Activated CD8-positive, alpha-beta T cell treated with anti-CD3 and anti-CD28 coated beads for 36 hours (primary cell): Measurements from ENCODE around the gene F11R. TPM values are rescaled to one million over a fixed set of nuclear protein-coding genes. Genes with fewer than 3 reads are reported as not detected.
"Not testable (repeated sequence)": the region's sequence is repeated elsewhere in the genome, so short reads cannot be mapped to it uniquely, and the experiment has no call there.

Source experiments
- ATAC-seq: fragments of 200-7000 bp; cut with Tn5 transposase; one replicate; pipeline ENCODE4 v1.10.0; 2021; ENCODE audit warnings: mild to moderate bottlenecking, moderate library complexity
- CTCF ChIA-PET: fragments of 350-600 bp; sonication (Branson Sonifier 250); formaldehyde crosslinking; loops from one replicate; lab custom pipeline; 2021; ENCODE audit warnings: antibody characterized with exemption; lab: Charles Lee
- POLR2A ChIA-PET: fragments of 350-600 bp; sonication (Branson Sonifier 250); formaldehyde crosslinking; loops from one replicate; lab custom pipeline; 2021; ENCODE audit warnings: antibody characterized with exemption; lab: Charles Lee
- DNase-seq: peaks from one replicate; pipeline ENCODE4 v3.0.0-alpha.2; 2020
- H3K27ac Mint-ChIP-seq: one replicate; pipeline ENCODE4 v1.8.0; 2021; ENCODE audit warnings: mild to moderate bottlenecking, mixed read lengths
- H3K27me3 Mint-ChIP-seq: one replicate; pipeline ENCODE4 v1.8.0; 2021; ENCODE audit warnings: mixed read lengths
- H3K36me3 Mint-ChIP-seq: one replicate; pipeline ENCODE4 v1.8.0; 2021; ENCODE audit warnings: low read depth, mixed read lengths
- H3K4me1 Mint-ChIP-seq: one replicate; pipeline ENCODE4 v1.8.0; 2021; ENCODE audit warnings: low read depth, mixed read lengths
- H3K4me3 Mint-ChIP-seq: one replicate; pipeline ENCODE4 v1.8.0; 2021; ENCODE audit warnings: mild to moderate bottlenecking, moderate library complexity, mixed read lengths
- H3K9me3 Mint-ChIP-seq: one replicate; pipeline ENCODE4 v1.8.0; 2021; ENCODE audit warnings: mixed read lengths
- CTCF ChIP-seq: fragments of 200-600 bp; IDR thresholded peaks from one replicate; pipeline ENCODE4 v1.8.0; 2022; ENCODE audit warnings: antibody characterized with exemption, mild to moderate bottlenecking
- intact Hi-C: fragments of 100-400 bp; cut with micrococcal nuclease; formaldehyde crosslinking; loops from one replicate; pipeline ENCODE4 v1.10.0; 2022
- total RNA-seq, 2 experiments: library from RNA; stranded (reverse); gene quantifications; one replicate each; pipeline ENCODE4 v1.2.3, GENCODE V29; 2021

The F11R gene
- total RNA-seq, 2 experiments from 2014 or later: 19.0 to 20.9 TPM

DNA sequence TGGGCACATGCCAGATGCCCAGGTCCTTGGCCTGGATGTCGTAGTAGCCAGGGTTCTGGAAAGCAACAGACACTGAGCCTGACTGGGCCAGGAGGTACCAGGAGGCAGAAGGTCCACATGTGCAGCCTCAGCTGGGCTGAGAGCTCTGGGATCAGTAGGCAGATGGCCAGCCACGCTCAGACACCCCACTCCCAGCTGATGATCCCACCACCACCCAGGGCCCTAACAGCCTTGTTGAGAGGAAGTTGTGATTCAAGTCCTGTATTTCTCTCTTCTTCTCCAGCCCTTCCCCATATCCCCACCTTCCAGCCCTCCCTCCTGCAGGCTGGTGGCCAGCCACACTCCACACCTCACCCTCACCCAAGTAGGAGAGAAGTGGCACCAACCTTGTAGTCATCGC is 70.3 kb downstream of the F11R start:
- no peak for DNase-seq
- ChIA-PET POLR2A (interaction anchor here (0.8 kb wide), 1 partner anchor 114 kb away, joined by 3 read pairs; no protein-coding TSS in a partner anchor), CTCF (interaction anchor here (0.6 to 9.7 kb wide), 35 partner anchors 10 to 278 kb away, joined by 3 to 298 read pairs (median 7); partner anchors contain the start of genes CD244, ITLN1 and LY9)
- intact Hi-C loops: loop anchor here (2.0 to 5.0 kb wide), 4 partner anchors 116 to 268 kb away; no protein-coding TSS in a partner anchor
- no peak overlapping the region for H3K27ac Mint-ChIP-seq
- no peaks in the 10 kb centered on the region for H3K9me3 Mint-ChIP-seq
- no peak for TF ChIP-seq CTCF
- H3K4me3 Mint-ChIP-seq: no peak overlapping the region
- H3K27me3 Mint-ChIP-seq: no peaks in the 10 kb centered on the region
- peaks cover 7% of the 10 kb centered on the region for H3K4me1 Mint-ChIP-seq
- no peak for ATAC-seq
- no peaks in the 10 kb centered on the region for H3K36me3 Mint-ChIP-seq

DNA sequence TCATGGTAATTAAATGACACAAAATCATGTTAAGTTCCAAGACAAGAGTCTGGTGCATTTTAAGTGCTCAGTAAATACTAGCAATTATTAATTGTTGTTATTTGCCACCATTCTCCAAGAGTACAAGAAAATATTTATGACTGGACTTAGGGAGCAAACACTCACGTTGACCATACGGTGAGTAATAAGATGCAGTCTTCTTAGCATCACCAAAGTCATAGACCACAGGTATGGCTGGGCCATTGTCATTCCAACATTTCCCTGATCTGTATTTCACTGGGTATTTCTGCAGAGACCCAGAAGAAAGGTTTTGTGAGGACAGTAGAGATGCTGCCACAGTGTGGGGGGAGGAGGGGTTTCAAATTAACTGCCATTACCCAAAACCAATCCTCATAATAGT is 71.1 kb downstream of the F11R start:
- H3K27ac Mint-ChIP-seq: no peak overlapping the region
- intact Hi-C loops: loop anchor here (2.0 to 5.0 kb wide), 4 partner anchors 115 to 268 kb away; no protein-coding TSS in a partner anchor
- H3K4me3 Mint-ChIP-seq: no peak overlapping the region
- ATAC-seq (no peak), DNase-seq (no peak)
- peaks cover 2% of the 10 kb centered on the region for H3K27me3 Mint-ChIP-seq
- H3K36me3 Mint-ChIP-seq: no peaks in the 10 kb centered on the region
- ChIA-PET POLR2A (no interaction called here), CTCF (interaction anchor here (5.0 to 9.7 kb wide), 4 partner anchors 11 to 224 kb away, joined by 55 to 298 read pairs (median 116); no protein-coding TSS in a partner anchor)
- no peak for TF ChIP-seq CTCF
- H3K4me1 Mint-ChIP-seq: peaks cover 7% of the 10 kb centered on the region
- H3K9me3 Mint-ChIP-seq: no peaks in the 10 kb centered on the region

DNA sequence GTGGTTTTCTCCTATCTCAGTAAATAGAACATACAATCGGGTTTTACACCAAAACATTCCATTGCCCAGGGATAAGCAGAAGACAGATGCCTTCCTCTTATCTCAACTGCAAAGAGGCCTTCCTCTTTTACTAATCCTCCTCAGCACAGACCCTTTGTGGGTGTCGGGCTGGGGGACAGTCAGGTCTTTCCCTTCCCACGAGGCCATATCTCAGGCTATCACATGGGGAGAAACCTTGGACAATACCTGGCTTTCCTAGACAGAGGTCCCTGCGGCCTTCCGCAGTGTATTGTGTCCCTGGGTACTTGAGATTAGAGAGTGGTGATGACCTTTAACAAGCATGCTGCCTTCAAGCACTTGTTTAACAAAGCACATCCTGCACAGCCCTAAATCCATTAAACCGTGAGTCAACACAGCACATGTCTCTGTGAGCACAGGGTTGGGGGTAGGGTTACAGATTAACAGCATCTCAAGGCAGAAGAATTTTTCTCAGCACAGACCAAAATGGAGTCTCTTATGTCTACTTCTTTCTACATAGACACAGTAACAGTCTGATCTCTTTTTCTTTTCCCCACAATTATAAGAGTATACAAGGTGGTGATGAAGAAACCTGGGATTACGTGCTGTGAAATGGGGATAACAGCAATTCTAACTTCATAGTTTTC is 71.6 kb downstream of the F11R start:
- H3K27ac Mint-ChIP-seq, H3K27me3 Mint-ChIP-seq: not testable (repeated sequence)

DNA sequence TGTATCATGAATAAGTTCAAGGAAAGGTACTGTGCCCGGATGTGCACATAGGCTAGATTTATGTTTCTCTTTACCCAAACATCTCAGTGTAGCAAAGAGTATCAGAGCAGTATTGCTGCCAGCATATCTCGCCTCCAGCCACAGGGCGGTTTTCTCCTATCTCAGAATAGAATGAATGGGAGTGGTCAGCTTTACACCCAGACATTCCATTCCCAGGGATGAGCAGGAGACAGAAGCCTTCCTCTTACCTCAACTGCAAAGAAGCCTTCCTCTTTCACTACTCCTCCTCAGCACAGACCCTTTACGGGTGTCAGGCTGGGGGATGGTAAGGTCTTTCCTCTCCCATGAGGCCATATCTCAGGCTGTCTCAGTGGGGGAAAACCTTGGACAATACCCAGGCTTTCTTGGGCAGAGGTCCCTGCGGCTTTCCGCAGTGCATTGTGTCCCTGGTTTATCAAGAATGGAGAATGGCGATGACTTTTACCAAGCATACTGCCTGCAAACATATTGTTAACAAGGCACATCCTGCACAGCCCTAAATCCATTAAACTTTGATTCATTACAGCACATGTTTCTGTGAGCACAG is 73.7 kb downstream of the F11R start:
- POLR2A ChIA-PET, ATAC-seq, H3K36me3 Mint-ChIP-seq, DNase-seq, H3K4me1 Mint-ChIP-seq, H3K27me3 Mint-ChIP-seq, H3K9me3 Mint-ChIP-seq, intact Hi-C loops, H3K27ac Mint-ChIP-seq, H3K4me3 Mint-ChIP-seq, CTCF ChIA-PET: not testable (repeated sequence)

More for the DNA sequence above, 71.6 kb downstream of the F11R start:
- intact Hi-C loops, H3K9me3 Mint-ChIP-seq, POLR2A ChIA-PET, H3K4me1 Mint-ChIP-seq, H3K4me3 Mint-ChIP-seq, DNase-seq, H3K36me3 Mint-ChIP-seq, ATAC-seq: not testable (repeated sequence)
- CTCF ChIA-PET: interaction anchor here (5.7 to 9.7 kb wide), 2 partner anchors 110 to 224 kb away, joined by 74 to 298 read pairs; no protein-coding TSS in a partner anchor

- CTCF ChIA-PET: interaction anchor here (0.9 to 2.9 kb wide), 2 partner anchors 9 to 139 kb away, joined by 3 to 12 read pairs; partner anchors contain the start of gene ITLN2
- H3K27me3 Mint-ChIP-seq, H3K9me3 Mint-ChIP-seq, intact Hi-C loops, H3K36me3 Mint-ChIP-seq, H3K4me1 Mint-ChIP-seq, H3K4me3 Mint-ChIP-seq, H3K27ac Mint-ChIP-seq, DNase-seq, ATAC-seq: not testable (repeated sequence)
- POLR2A ChIA-PET: interaction anchor here (1.0 kb wide), 1 partner anchor 8 kb away, joined by 3 read pairs; the partner anchor contains the start of gene ITLN2
These were observed 75.1 kb downstream of the F11R start for GRCh38 chr1:160945881-160946280.

Other genes with a start within 250 kb of the F11R start
- gene LY9, start 225.0 kb downstream of the F11R start, total RNA-seq: 10 to 100 TPM; 19.1 to 19.5 TPM
- 1 to 10 TPM; 1.4 to 1.8 TPM for gene CD244, start 158.3 kb downstream of the F11R start, total RNA-seq
- not detected for gene ITLN1, start 136.0 kb downstream of the F11R start, total RNA-seq
- gene ITLN2, start 66.3 kb downstream of the F11R start, total RNA-seq: not detected
- 10 to 100 TPM; 70.8 to 78.7 TPM for gene TSTD1, start 17.8 kb upstream of the F11R start, total RNA-seq
- 10 to 100 TPM; 50.0 to 52.1 TPM for gene USF1, start 24.8 kb upstream of the F11R start, total RNA-seq
- 100 to 1,000 TPM; 174 to 175 TPM for gene ARHGAP30, start 48.7 kb upstream of the F11R start, total RNA-seq
- gene NECTIN4, start 68.4 kb upstream of the F11R start, total RNA-seq: not detected
- gene KLHDC9, start 77.2 kb upstream of the F11R start, total RNA-seq: under 1 TPM in 1 of 2 experiments, not detected in 1; 0.43 TPM
- 100 to 1,000 TPM; 137 to 144 TPM for gene PFDN2, start 96.9 kb upstream of the F11R start, total RNA-seq
- gene NIT1, start 97.0 kb upstream of the F11R start, total RNA-seq: 10 to 100 TPM; 38.5 to 40.0 TPM
- gene DEDD, start 111.5 kb upstream of the F11R start, total RNA-seq: 10 to 100 TPM; 30.4 to 37.0 TPM
- gene UFC1, start 132.8 kb upstream of the F11R start, total RNA-seq: 10 to 100 TPM; 81.2 to 84.1 TPM
- gene USP21, start 138.3 kb upstream of the F11R start, total RNA-seq: 10 to 100 TPM; 24.4 to 26.7 TPM
- 10 to 100 TPM; 24.4 to 24.9 TPM for gene PPOX, start 145.3 kb upstream of the F11R start, total RNA-seq
- gene B4GALT3, start 156.4 kb upstream of the F11R start, total RNA-seq: 10 to 100 TPM; 39.9 to 40.8 TPM
- 1 to 10 TPM; 1.1 to 1.8 TPM for gene ADAMTS4, start 177.9 kb upstream of the F11R start, total RNA-seq
- gene NDUFS2, start 181.2 kb upstream of the F11R start, total RNA-seq: 10 to 100 TPM; 85.9 to 97.1 TPM
- under 1 TPM; 0.60 to 0.81 TPM for gene FCER1G, start 194.1 kb upstream of the F11R start, total RNA-seq
- not detected for gene APOA2, start 202.5 kb upstream of the F11R start, total RNA-seq
- gene TOMM40L, start 204.9 kb upstream of the F11R start, total RNA-seq: 10 to 100 TPM; 11.6 to 12.1 TPM
- gene NR1I3, start 217.1 kb upstream of the F11R start, total RNA-seq: not detected
- under 1 TPM in 1 of 2 experiments, not detected in 1; 0.18 TPM for gene PCP4L1, start 237.6 kb upstream of the F11R start, total RNA-seq